Measurements from ENCODE around the gene NR1I2.

DNA sequence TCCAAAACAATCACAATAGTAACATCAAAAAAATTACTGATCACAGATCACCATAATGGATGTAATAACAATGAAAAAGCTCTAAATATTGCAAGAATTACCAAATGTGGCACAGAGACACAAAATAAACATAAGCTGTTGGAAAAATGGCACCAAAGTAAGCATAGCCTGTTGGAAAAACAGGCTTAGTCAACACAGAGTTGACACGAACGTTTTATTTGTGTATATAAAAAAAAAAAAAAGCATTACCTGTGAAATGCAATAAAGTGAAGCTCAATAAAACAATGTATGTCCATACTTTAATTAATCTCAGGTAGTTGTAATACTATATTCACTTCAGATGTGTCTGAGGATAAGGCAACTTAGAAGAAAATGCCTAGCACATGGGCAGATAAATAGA is 77.1 kb downstream of the NR1I2 start:
- TF ChIP-seq, protein P1, sequence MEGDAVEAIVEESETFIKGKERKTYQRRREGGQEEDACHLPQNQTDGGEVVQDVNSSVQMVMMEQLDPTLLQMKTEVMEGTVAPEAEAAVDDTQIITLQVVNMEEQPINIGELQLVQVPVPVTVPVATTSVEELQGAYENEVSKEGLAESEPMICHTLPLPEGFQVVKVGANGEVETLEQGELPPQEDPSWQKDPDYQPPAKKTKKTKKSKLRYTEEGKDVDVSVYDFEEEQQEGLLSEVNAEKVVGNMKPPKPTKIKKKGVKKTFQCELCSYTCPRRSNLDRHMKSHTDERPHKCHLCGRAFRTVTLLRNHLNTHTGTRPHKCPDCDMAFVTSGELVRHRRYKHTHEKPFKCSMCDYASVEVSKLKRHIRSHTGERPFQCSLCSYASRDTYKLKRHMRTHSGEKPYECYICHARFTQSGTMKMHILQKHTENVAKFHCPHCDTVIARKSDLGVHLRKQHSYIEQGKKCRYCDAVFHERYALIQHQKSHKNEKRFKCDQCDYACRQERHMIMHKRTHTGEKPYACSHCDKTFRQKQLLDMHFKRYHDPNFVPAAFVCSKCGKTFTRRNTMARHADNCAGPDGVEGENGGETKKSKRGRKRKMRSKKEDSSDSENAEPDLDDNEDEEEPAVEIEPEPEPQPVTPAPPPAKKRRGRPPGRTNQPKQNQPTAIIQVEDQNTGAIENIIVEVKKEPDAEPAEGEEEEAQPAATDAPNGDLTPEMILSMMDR (IDR thresholded peaks at IDR 0.05 in 2 of 3, conservative IDR thresholded peaks at IDR 0.05 in 1 of 3; ENCODE audit: borderline replicate concordance in 1 of 3, insufficient read depth in 1 of 3, low read depth in 2 of 3, low read length in 2 of 3): no peak
- no peak for TF ChIP-seq CBX3 (IDR thresholded peaks at IDR 0.05; ENCODE audit: low read depth)
- no peak for TF ChIP-seq JUND (IDR thresholded peaks at IDR 0.05)
- TF ChIP-seq SP1 (IDR thresholded peaks at IDR 0.05; ENCODE audit: low read depth): no peak
- no peak for TF ChIP-seq RAD21 (IDR thresholded peaks at IDR 0.05; ENCODE audit: low read depth)
- TF ChIP-seq, protein P2, sequence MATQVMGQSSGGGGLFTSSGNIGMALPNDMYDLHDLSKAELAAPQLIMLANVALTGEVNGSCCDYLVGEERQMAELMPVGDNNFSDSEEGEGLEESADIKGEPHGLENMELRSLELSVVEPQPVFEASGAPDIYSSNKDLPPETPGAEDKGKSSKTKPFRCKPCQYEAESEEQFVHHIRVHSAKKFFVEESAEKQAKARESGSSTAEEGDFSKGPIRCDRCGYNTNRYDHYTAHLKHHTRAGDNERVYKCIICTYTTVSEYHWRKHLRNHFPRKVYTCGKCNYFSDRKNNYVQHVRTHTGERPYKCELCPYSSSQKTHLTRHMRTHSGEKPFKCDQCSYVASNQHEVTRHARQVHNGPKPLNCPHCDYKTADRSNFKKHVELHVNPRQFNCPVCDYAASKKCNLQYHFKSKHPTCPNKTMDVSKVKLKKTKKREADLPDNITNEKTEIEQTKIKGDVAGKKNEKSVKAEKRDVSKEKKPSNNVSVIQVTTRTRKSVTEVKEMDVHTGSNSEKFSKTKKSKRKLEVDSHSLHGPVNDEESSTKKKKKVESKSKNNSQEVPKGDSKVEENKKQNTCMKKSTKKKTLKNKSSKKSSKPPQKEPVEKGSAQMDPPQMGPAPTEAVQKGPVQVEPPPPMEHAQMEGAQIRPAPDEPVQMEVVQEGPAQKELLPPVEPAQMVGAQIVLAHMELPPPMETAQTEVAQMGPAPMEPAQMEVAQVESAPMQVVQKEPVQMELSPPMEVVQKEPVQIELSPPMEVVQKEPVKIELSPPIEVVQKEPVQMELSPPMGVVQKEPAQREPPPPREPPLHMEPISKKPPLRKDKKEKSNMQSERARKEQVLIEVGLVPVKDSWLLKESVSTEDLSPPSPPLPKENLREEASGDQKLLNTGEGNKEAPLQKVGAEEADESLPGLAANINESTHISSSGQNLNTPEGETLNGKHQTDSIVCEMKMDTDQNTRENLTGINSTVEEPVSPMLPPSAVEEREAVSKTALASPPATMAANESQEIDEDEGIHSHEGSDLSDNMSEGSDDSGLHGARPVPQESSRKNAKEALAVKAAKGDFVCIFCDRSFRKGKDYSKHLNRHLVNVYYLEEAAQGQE (IDR thresholded peaks at IDR 0.05; ENCODE audit: low read depth): no peak
- no peak for TF ChIP-seq YY1 (IDR thresholded peaks at IDR 0.05; ENCODE audit: extremely low read depth, insufficient replicate concordance, low read depth, low read length)
- no peak for TF ChIP-seq POLR2A (IDR thresholded peaks at IDR 0.05; ENCODE audit: borderline replicate concordance, extremely low read depth, insufficient read depth, insufficient read length)
- no peak for TF ChIP-seq ZFX (IDR thresholded peaks at IDR 0.05)
- TF ChIP-seq EGR1 (IDR thresholded peaks at IDR 0.05; ENCODE audit: low read depth): no peak
- TF ChIP-seq MAX (IDR thresholded peaks at IDR 0.05): no peak
- TF ChIP-seq EZH2 (IDR thresholded peaks at IDR 0.05): no peak
- no peak for TF ChIP-seq SIN3A (IDR thresholded peaks at IDR 0.05; ENCODE audit: low read depth)

Measured in HCT116 (cell line).